Keratinocyte (primary cell): ENCODE data around the gene ANXA2R. TPM values are rescaled to one million over a fixed set of nuclear protein-coding genes. Genes with fewer than 3 reads are reported as not detected.
A peak's percentile ranks its signal among the peaks of the same experiment; 100 is the strongest.

Experiments
- DNase-seq: peaks from one replicate; pipeline ENCODE4 v3.0.0-alpha.2; 2011; ENCODE audit warnings: low read depth, missing footprints, low spot score
- FAIRE-seq: peaks from 2 replicates; lab custom pipeline; 2011; peaks lifted over from hg19 to GRCh38; lab: Jason Lieb, UNC
- H2AFZ ChIP-seq: 2 replicates; pipeline ENCODE4 v1.6.0; 2012; ENCODE audit warnings: low read length, control low read depth, inconsistent platforms; ENCODE audit not compliant: control insufficient read depth
- H3K27ac ChIP-seq: 2 replicates; pipeline ENCODE4 v1.5.1; 2011; ENCODE audit warnings: low read length; ENCODE audit not compliant: control insufficient read depth, insufficient read depth
- H3K27me3 ChIP-seq: 3 replicates; pipeline ENCODE4 v1.6.0; 2011; ENCODE audit warnings: low read length; ENCODE audit not compliant: control insufficient read depth, insufficient read depth; ENCODE audit errors: extremely low read depth
- H3K36me3 ChIP-seq, 2 experiments: 2 replicates in 1 of 2; 3 replicates in 1 of 2; pipeline ENCODE4 v1.5.1; 2011; ENCODE audit warnings: low read length in 2 of 2, mild to moderate bottlenecking in 1 of 2; ENCODE audit not compliant: control insufficient read depth in 2 of 2, insufficient read depth in 2 of 2; ENCODE audit errors: extremely low read depth in 1 of 2
- H3K4me1 ChIP-seq: 3 replicates; pipeline ENCODE4 v1.5.1; 2011; ENCODE audit warnings: low read length; ENCODE audit not compliant: control insufficient read depth, insufficient read depth; ENCODE audit errors: extremely low read depth
- H3K4me2 ChIP-seq: 3 replicates; pipeline ENCODE4 v1.6.0; 2011; ENCODE audit warnings: low read depth, low read length; ENCODE audit not compliant: control insufficient read depth, insufficient read depth; ENCODE audit errors: extremely low read depth
- H3K4me3 ChIP-seq, 3 experiments: fragments of 200-600 bp in 1 of 3; sonication (generic) in 1 of 3; 2 replicates in 2 of 3; 3 replicates in 1 of 3; pipeline ENCODE4 v1.5.1; 2011 to 2016; ENCODE audit warnings: low read length in 3 of 3, mild to moderate bottlenecking in 3 of 3, control low read depth in 2 of 3, inconsistent platforms in 1 of 3, low read depth in 1 of 3, mixed read lengths in 1 of 3, mixed run types in 1 of 3, moderate library complexity in 1 of 3; ENCODE audit not compliant: control insufficient read depth in 2 of 3, insufficient read depth in 2 of 3; ENCODE audit errors: extremely low read depth in 1 of 3
- H3K79me2 ChIP-seq: 2 replicates; pipeline ENCODE4 v1.6.0; 2012; ENCODE audit warnings: low read length; ENCODE audit not compliant: control insufficient read depth, insufficient read depth
- H3K9ac ChIP-seq: 3 replicates; pipeline ENCODE4 v1.6.0; 2011; ENCODE audit warnings: low read length; ENCODE audit not compliant: control insufficient read depth, insufficient read depth; ENCODE audit errors: extremely low read depth
- H3K9me1 ChIP-seq: 3 replicates; pipeline ENCODE4 v1.6.0; 2011; ENCODE audit warnings: low read length; ENCODE audit not compliant: control insufficient read depth, insufficient read depth; ENCODE audit errors: extremely low read depth
- H3K9me3 ChIP-seq: 2 replicates; pipeline ENCODE4 v1.5.1; 2012; ENCODE audit warnings: low read depth, low read length; ENCODE audit not compliant: control insufficient read depth
- H4K20me1 ChIP-seq: 3 replicates; pipeline ENCODE4 v1.6.0; 2011; ENCODE audit warnings: low read length; ENCODE audit not compliant: control insufficient read depth, insufficient read depth; ENCODE audit errors: extremely low read depth
- EZH2 ChIP-seq: IDR thresholded peaks from one replicate; pipeline ENCODE4 v1.6.1; 2012; ENCODE audit warnings: inconsistent platforms, mild to moderate bottlenecking, low read length, moderate library complexity
- dilution Hi-C: fragments of 300-500 bp; cut with MboI; formaldehyde crosslinking; loops from one replicate; pipeline ENCODE4 v1.7.0; 2020; ENCODE audit warnings: low sequenced_read_pairs; ENCODE audit not compliant: extremely low pct_ligation_motif_present
- polyA plus RNA-seq, 5 experiments: library from polyadenylated mRNA; depleted of rRNA in 3 of 5; stranded (reverse) in 3 of 5; stranded (forward) in 1 of 5; unstranded in 1 of 5; fragments of >200 nt; gene quantifications; 1 replicate in 1 of 5; 2 replicates in 3 of 5; 3 replicates in 1 of 5; pipeline versions ENCODE4 v1.2.1 to v1.2.3, GENCODE V29; 2011 to 2012; ENCODE audit warnings: missing spikeins in 2 of 5, low read depth in 1 of 5, low replicate concordance in 1 of 5
- TF ChIP-seq, protein P1 (sequence below), 3 experiments: IDR thresholded peaks in 1 of 3; conservative IDR thresholded peaks in 1 of 3; optimal IDR thresholded peaks in 1 of 3; 2 replicates in 2 of 3; 3 replicates in 1 of 3; pipeline versions ENCODE3 to v1.5.1; 2011; ENCODE audit warnings: low read length in 3 of 3, mild to moderate bottlenecking in 3 of 3, moderate library complexity in 2 of 3, control low read depth in 1 of 3, inconsistent platforms in 1 of 3; ENCODE audit not compliant: insufficient read depth in 2 of 3; ENCODE audit errors: extremely low read depth in 1 of 3

ANXA2R gene
- polyA plus RNA-seq, 1 donor (not counting 4 experiments of a cell fraction or from before 2014, with no cell fraction given): 0.17 TPM

DNA sequence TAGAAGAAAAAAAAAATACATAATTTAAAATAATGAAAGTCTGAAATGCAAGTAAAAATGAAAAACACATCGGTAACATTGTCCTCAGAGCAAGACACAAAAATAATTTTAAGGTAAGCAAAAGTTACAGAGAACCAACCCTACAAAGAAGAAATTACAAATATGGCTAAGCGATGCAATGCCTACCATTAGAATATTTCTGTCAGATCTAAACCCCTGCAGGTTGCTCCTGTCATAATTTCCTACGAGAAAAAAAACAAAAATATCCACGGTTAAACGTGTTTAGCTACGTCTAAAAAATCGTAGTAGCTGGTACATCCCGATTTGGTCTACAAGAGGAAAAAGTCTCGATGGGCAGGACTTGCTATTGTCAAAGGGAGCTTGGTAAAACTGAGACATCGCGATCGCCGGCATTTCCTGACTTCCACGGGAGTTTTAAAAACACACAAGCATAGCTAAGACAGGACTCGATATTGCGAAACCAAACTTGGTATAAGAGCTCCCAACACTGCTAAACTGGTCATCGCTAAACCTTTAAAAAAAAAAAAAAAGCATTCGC is 1.1 kb upstream of the ANXA2R start:
- Histone ChIP-seq H3K27ac (peak overlapping the region; percentile 64), H3K4me2 (peak overlapping the region; percentile 86), H3K4me1 (peaks cover 29% of the 10 kb centered on the region), H3K36me3 (no peaks in the 10 kb centered on the region), H3K9me1 (no peaks in the 10 kb centered on the region), H2AFZ (peak overlapping the region; percentile 86), H3K4me3 (peak overlapping the region; percentile 39 to 72 (median 71)), H3K79me2 (peaks cover 6% of the 10 kb centered on the region), H3K9me3 (no peaks in the 10 kb centered on the region), H4K20me1 (no peaks in the 10 kb centered on the region), H3K9ac (peak overlapping the region; percentile 71), H3K27me3 (no peaks in the 10 kb centered on the region)
- DNase-seq (no peak), FAIRE-seq (no peak)
- TF ChIP-seq EZH2: no peak
- TF ChIP-seq, protein P1, sequence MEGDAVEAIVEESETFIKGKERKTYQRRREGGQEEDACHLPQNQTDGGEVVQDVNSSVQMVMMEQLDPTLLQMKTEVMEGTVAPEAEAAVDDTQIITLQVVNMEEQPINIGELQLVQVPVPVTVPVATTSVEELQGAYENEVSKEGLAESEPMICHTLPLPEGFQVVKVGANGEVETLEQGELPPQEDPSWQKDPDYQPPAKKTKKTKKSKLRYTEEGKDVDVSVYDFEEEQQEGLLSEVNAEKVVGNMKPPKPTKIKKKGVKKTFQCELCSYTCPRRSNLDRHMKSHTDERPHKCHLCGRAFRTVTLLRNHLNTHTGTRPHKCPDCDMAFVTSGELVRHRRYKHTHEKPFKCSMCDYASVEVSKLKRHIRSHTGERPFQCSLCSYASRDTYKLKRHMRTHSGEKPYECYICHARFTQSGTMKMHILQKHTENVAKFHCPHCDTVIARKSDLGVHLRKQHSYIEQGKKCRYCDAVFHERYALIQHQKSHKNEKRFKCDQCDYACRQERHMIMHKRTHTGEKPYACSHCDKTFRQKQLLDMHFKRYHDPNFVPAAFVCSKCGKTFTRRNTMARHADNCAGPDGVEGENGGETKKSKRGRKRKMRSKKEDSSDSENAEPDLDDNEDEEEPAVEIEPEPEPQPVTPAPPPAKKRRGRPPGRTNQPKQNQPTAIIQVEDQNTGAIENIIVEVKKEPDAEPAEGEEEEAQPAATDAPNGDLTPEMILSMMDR (optimal IDR thresholded peaks at IDR 0.05 in 1 of 3, IDR thresholded peaks at IDR 0.05 in 1 of 3, conservative IDR thresholded peaks at IDR 0.05 in 1 of 3; ENCODE audit: extremely low read depth in 1 of 3, insufficient read depth in 2 of 3, low read length in 3 of 3): no peak
- dilution Hi-C loops: no loop called here

DNA sequence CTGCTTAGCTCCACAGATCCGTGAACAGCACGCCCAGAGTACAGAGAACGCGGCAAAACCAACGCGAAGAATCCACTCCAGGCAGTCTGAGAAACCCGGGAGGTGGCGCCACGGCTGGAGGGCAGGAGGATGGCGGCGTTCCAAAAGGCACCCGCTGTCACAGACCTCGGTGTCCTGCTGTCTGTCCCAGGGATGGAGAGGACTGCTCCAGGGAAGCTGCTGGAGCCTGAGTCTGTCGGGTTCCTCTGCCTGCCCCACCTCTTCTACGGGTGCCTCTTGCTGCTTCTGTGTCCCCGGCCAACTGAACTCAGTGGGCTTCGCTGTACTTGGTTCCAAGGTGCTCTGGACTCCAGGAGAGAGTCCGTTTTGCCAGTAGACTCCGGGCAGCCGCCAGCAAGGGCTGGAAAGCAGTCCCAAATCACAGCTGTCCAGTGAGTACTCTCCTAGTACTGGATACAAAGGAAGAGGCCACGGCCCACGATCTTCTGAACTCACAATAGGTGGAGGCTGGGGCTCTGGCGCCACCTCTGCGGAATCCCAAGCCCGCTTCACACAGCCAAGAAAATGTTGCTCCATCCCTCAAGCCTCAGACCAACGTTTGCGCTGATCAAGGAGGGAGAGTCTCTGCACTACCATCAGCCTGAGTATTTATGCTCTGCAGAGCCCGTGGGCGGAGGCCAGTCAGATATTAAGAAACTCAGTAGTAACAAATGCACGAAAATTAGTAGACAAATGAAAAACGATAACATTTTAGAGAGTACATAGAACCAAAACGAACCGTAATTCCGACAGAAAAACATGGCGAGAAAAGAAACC is 440 bp downstream of the ANXA2R start:
- H3K79me2 ChIP-seq: peaks cover 6% of the 10 kb centered on the region
- no peaks in the 10 kb centered on the region for H3K9me1 ChIP-seq
- no peaks in the 10 kb centered on the region for H3K27me3 ChIP-seq
- dilution Hi-C loops: no loop called here
- H3K27ac ChIP-seq: no peak overlapping the region
- H3K4me3 ChIP-seq: peak overlapping the region; percentile 4 to 72 (median 71)
- FAIRE-seq: no peak
- peaks cover 0 to under 1% of the 10 kb centered on the region in 2 experiments for H3K36me3 ChIP-seq
- TF ChIP-seq, protein P1 (optimal IDR thresholded peaks at IDR 0.05 in 1 of 3, IDR thresholded peaks at IDR 0.05 in 1 of 3, conservative IDR thresholded peaks at IDR 0.05 in 1 of 3; ENCODE audit: extremely low read depth in 1 of 3, insufficient read depth in 2 of 3, low read length in 3 of 3): peak in 1 of 3 experiments; percentile 38
- TF ChIP-seq EZH2: no peak
- DNase-seq: no peak
- no peak overlapping the region for H3K9ac ChIP-seq
- no peaks in the 10 kb centered on the region for H4K20me1 ChIP-seq
- H3K9me3 ChIP-seq: no peaks in the 10 kb centered on the region
- H3K4me2 ChIP-seq: peak overlapping the region; percentile 86
- peak overlapping the region; percentile 78 for H2AFZ ChIP-seq
- H3K4me1 ChIP-seq: peaks cover 29% of the 10 kb centered on the region
